IgD-negative memory B cell (primary cell): Measurements from ENCODE around the gene GLMN. TPM values are rescaled to one million over a fixed set of nuclear protein-coding genes. Genes with fewer than 3 reads are reported as not detected.

ENCODE experiments used
- polyA plus RNA-seq: library from polyadenylated mRNA; unstranded; fragments of 300-500 nt; fragmentation: Illumina TruSeq; gene quantifications from one replicate; pipeline ENCODE4 v1.2.3, GENCODE V29; 2021

Gene GLMN
- polyA plus RNA-seq, 1 donor from 2014 or later = 7.5 TPM

Other genes starting within 250 kb of the GLMN start
- not detected for gene SETSIP, start 223.6 kb downstream of the GLMN start, polyA plus RNA-seq
- gene BTBD8, start 218.6 kb downstream of the GLMN start, polyA plus RNA-seq = 0.93 TPM
- gene C1orf146, start 81.1 kb downstream of the GLMN start, polyA plus RNA-seq = not detected
- 23.0 TPM for gene RPAP2, start 72 bp upstream of the GLMN start, polyA plus RNA-seq
- 1.6 TPM for gene GFI1, start 187.9 kb upstream of the GLMN start, polyA plus RNA-seq